K562 (cell line): Measurements from ENCODE around the gene FAM114A1. TPM values are rescaled to one million over a fixed set of nuclear protein-coding genes. Genes with fewer than 3 reads are reported as not detected.

Source experiments
- BRCA1 ChIP-seq, 2 experiments: fragments of 450-650 bp in 1 of 2; sonication (generic) in 1 of 2; formaldehyde crosslinking in 1 of 2; IDR thresholded peaks; 2 replicates each; pipeline versions ENCODE4 v1.5.0 to v1.6.1; 2017 to 2020; ENCODE audit warnings: mild to moderate bottlenecking in 1 of 2, missing genetic modification reagents in 1 of 2
- C11orf30 ChIP-seq: fragments of 450-650 bp; IDR thresholded peaks from 2 replicates; pipeline ENCODE4 v1.6.1; 2016; ENCODE audit warnings: low read depth, mild to moderate bottlenecking
- CHD2 ChIP-seq: IDR thresholded peaks from 2 replicates; pipeline ENCODE4 v1.6.1; 2011; ENCODE audit warnings: low read depth, low read length
- EZH2 ChIP-seq: IDR thresholded peaks from 2 replicates; pipeline ENCODE4 v1.6.1; 2012; ENCODE audit warnings: low read depth, mild to moderate bottlenecking, inconsistent platforms, low read length, borderline replicate concordance
- FOXP1 ChIP-seq: sonication (generic); formaldehyde crosslinking; IDR thresholded peaks from 2 replicates; pipeline ENCODE4 v1.8.0; 2022; ENCODE audit warnings: mild to moderate bottlenecking, missing genetic modification reagents
- HDGF ChIP-seq: fragments of 450-650 bp; IDR thresholded peaks from 2 replicates; pipeline ENCODE4 v1.6.1; 2016
- PCBP1 ChIP-seq: fragments of 200-400 bp; formaldehyde crosslinking; IDR thresholded peaks from 2 replicates; pipeline ENCODE4 v1.6.1; 2018; ENCODE audit warnings: mild to moderate bottlenecking, low read depth, low read length; ENCODE audit not compliant: poor library complexity, severe bottlenecking
- PML ChIP-seq: IDR thresholded peaks from 2 replicates; pipeline ENCODE4 v1.6.1; 2012; ENCODE audit warnings: low read length, inconsistent platforms
- RFX7 ChIP-seq: fragments of 250-450 bp; sonication (Bioruptor Pico); IDR thresholded peaks from 2 replicates; pipeline ENCODE4 v1.5.1; 2021; ENCODE audit warnings: mild to moderate bottlenecking
- TAL1 ChIP-seq: fragments of 450-650 bp; IDR thresholded peaks from 2 replicates; pipeline ENCODE4 v1.6.1; 2016; ENCODE audit warnings: mild to moderate bottlenecking
- TCFL5 ChIP-seq: fragments of 250-450 bp; sonication (Bioruptor Pico); conservative IDR thresholded peaks from 2 replicates; pipeline ENCODE4 v1.6.1; 2021; ENCODE audit warnings: mild to moderate bottlenecking, moderate library complexity, matching md5 sums
- ZSCAN29 ChIP-seq: fragments of 450-650 bp; IDR thresholded peaks from 2 replicates; pipeline ENCODE4 v1.6.1; 2017
- polyA plus RNA-seq, 8 experiments: library from polyadenylated mRNA; depleted of rRNA in 4 of 8; stranded (reverse) in 5 of 8; unstranded in 3 of 8; fragments of >200 nt; fragmentation: Nextera tagmentation in 2 of 8; fragmentation: Illumina TruSeq in 1 of 8; extraction: Ambion mirVana in 2 of 8; extraction: Trizol in 1 of 8; gene quantifications; 2 replicates each; pipeline versions ENCODE4 v1.2.1 to v1.2.3, GENCODE V29; 2011 to 2014; ENCODE audit warnings: inconsistent platforms in 1 of 8, missing spikeins in 1 of 8
- total RNA-seq, 7 experiments: library from RNA; depleted of rRNA in 6 of 7; stranded (reverse); fragments of >200 nt in 6 of 7; fragmentation: Illumina TruSeq in 2 of 7; extraction: Trizol in 2 of 7; gene quantifications; 2 replicates each; pipeline versions ENCODE4 v1.2.1 to v1.2.3, GENCODE V29; 2011 to 2021; ENCODE audit warnings: low replicate concordance in 1 of 7
- TF ChIP-seq, protein P1 (sequence below): fragments of 250-450 bp; sonication (Bioruptor Pico); IDR thresholded peaks from 2 replicates; pipeline ENCODE4 v1.8.0; 2021; ENCODE audit warnings: mild to moderate bottlenecking, moderate library complexity
- TF ChIP-seq, protein P2 (sequence below): IDR thresholded peaks from 3 replicates; pipeline ENCODE4 v1.6.1; 2011; ENCODE audit warnings: borderline replicate concordance, mild to moderate bottlenecking; ENCODE audit not compliant: insufficient read length, insufficient read depth
- TF ChIP-seq, protein P3 (sequence below): fragments of 250-450 bp; sonication (Bioruptor Pico); IDR thresholded peaks from 2 replicates; pipeline ENCODE4 v1.8.0; 2021; ENCODE audit warnings: moderate library complexity, mild to moderate bottlenecking, inconsistent platforms
- TF ChIP-seq, protein P4 (sequence below): sonication (generic); formaldehyde crosslinking; IDR thresholded peaks from 2 replicates; pipeline ENCODE4 v1.4.0; 2020; ENCODE audit warnings: mild to moderate bottlenecking, missing genetic modification reagents
- TF ChIP-seq, protein P5 (sequence below): fragments of 450-650 bp; formaldehyde crosslinking; IDR thresholded peaks from 2 replicates; pipeline ENCODE4 v1.4.0; 2020; ENCODE audit warnings: mild to moderate bottlenecking, moderate library complexity
- TF ChIP-seq, protein P6 (sequence below): sonication (generic); formaldehyde crosslinking; IDR thresholded peaks from 2 replicates; pipeline ENCODE4 v1.8.0; 2022; ENCODE audit warnings: missing genetic modification reagents, mild to moderate bottlenecking, borderline replicate concordance
- TF ChIP-seq, protein P7 (sequence below): fragments of 450-650 bp; formaldehyde crosslinking; IDR thresholded peaks from 2 replicates; pipeline ENCODE4 v1.4.0; 2020; ENCODE audit warnings: mild to moderate bottlenecking, moderate library complexity

The FAM114A1 gene
- total and polyA plus RNA-seq, 9 of the 15 experiments (the other 6 are each of a cell fraction or from before 2014, with no cell fraction given) = 1.8 to 12.0 (median 4.3) TPM

DNA sequence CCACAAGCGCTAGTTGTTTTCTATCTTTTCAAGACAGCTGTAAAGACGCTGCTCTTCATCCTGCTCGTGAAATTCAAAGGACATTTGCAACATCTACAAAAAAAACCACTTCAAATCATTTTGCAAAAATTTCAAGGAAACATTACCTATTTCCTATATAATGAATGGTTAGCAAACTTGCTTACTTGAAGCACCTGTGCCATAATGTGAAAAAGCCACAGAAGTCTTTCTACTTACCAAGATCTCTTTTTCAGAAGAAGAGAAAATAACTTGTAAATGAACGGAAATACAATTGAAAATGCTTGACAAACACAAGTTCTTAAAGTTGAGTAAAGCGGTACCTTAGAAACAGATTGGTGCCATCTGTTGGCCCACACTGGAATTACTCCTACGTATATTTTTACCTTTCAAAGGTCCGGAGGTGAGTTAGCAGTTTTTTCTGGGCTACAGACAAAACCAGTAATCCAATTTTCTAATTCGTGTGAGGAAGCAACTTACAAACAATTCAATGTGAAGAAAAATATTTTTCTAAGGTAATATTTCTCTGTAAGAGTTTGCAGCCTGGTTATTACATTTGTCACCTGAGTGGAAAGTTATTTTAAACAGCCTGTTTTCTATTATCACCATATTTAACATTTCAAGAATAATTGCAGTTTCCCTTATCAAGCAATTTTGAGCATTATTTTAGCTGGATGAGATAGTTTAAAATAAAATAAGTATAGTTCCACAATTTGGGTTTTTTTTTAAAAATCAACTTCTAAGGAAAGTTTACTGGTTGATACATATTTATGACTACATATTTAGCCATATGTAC, 10.9 kb upstream of the FAM114A1 start, which contains the start of gene TLR6 (continued):
- TF ChIP-seq, protein P1, sequence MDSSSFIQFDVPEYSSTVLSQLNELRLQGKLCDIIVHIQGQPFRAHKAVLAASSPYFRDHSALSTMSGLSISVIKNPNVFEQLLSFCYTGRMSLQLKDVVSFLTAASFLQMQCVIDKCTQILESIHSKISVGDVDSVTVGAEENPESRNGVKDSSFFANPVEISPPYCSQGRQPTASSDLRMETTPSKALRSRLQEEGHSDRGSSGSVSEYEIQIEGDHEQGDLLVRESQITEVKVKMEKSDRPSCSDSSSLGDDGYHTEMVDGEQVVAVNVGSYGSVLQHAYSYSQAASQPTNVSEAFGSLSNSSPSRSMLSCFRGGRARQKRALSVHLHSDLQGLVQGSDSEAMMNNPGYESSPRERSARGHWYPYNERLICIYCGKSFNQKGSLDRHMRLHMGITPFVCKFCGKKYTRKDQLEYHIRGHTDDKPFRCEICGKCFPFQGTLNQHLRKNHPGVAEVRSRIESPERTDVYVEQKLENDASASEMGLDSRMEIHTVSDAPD = no peak
- TF ChIP-seq PML = no peak
- no peak for TF ChIP-seq EZH2
- no peak for TF ChIP-seq PCBP1
- TF ChIP-seq TCFL5 (CRISPR knock-in tag) = no peak
- TF ChIP-seq, protein P2, sequence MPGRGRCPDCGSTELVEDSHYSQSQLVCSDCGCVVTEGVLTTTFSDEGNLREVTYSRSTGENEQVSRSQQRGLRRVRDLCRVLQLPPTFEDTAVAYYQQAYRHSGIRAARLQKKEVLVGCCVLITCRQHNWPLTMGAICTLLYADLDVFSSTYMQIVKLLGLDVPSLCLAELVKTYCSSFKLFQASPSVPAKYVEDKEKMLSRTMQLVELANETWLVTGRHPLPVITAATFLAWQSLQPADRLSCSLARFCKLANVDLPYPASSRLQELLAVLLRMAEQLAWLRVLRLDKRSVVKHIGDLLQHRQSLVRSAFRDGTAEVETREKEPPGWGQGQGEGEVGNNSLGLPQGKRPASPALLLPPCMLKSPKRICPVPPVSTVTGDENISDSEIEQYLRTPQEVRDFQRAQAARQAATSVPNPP = no peak
- TF ChIP-seq, protein P3, sequence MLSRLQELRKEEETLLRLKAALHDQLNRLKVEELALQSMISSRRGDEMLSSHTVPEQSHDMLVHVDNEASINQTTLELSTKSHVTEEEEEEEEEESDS = no peak
- no peak for TF ChIP-seq RFX7 (CRISPR knock-in tag)
- TF ChIP-seq, protein P4, sequence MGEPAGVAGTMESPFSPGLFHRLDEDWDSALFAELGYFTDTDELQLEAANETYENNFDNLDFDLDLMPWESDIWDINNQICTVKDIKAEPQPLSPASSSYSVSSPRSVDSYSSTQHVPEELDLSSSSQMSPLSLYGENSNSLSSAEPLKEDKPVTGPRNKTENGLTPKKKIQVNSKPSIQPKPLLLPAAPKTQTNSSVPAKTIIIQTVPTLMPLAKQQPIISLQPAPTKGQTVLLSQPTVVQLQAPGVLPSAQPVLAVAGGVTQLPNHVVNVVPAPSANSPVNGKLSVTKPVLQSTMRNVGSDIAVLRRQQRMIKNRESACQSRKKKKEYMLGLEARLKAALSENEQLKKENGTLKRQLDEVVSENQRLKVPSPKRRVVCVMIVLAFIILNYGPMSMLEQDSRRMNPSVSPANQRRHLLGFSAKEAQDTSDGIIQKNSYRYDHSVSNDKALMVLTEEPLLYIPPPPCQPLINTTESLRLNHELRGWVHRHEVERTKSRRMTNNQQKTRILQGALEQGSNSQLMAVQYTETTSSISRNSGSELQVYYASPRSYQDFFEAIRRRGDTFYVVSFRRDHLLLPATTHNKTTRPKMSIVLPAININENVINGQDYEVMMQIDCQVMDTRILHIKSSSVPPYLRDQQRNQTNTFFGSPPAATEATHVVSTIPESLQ (CRISPR knock-in tag) = no peak
- peak; percentile 94 for TF ChIP-seq C11orf30
- TF ChIP-seq, protein P5, sequence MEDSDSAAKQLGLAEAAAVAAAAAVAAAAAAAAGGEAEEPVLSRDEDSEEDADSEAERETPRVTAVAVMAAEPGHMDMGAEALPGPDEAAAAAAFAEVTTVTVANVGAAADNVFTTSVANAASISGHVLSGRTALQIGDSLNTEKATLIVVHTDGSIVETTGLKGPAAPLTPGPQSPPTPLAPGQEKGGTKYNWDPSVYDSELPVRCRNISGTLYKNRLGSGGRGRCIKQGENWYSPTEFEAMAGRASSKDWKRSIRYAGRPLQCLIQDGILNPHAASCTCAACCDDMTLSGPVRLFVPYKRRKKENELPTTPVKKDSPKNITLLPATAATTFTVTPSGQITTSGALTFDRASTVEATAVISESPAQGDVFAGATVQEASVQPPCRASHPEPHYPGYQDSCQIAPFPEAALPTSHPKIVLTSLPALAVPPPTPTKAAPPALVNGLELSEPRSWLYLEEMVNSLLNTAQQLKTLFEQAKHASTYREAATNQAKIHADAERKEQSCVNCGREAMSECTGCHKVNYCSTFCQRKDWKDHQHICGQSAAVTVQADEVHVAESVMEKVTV (CRISPR knock-in tag) = no peak; the same call in 1 of the 2 replicates
- no peak for TF ChIP-seq ZSCAN29
- TF ChIP-seq HDGF = no peak
- no peak for TF ChIP-seq BRCA1 (IDR thresholded peaks at IDR 0.05)
- no peak for TF ChIP-seq BRCA1 (CRISPR knock-in tag; IDR thresholded peaks at IDR 0.05)
- no peak for TF ChIP-seq CHD2
- TF ChIP-seq, protein P6, sequence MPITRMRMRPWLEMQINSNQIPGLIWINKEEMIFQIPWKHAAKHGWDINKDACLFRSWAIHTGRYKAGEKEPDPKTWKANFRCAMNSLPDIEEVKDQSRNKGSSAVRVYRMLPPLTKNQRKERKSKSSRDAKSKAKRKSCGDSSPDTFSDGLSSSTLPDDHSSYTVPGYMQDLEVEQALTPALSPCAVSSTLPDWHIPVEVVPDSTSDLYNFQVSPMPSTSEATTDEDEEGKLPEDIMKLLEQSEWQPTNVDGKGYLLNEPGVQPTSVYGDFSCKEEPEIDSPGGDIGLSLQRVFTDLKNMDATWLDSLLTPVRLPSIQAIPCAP (CRISPR knock-in tag) = no peak
- TF ChIP-seq FOXP1 (CRISPR knock-in tag) = no peak
- TF ChIP-seq, protein P7, sequence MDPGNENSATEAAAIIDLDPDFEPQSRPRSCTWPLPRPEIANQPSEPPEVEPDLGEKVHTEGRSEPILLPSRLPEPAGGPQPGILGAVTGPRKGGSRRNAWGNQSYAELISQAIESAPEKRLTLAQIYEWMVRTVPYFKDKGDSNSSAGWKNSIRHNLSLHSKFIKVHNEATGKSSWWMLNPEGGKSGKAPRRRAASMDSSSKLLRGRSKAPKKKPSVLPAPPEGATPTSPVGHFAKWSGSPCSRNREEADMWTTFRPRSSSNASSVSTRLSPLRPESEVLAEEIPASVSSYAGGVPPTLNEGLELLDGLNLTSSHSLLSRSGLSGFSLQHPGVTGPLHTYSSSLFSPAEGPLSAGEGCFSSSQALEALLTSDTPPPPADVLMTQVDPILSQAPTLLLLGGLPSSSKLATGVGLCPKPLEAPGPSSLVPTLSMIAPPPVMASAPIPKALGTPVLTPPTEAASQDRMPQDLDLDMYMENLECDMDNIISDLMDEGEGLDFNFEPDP = no peak
- TF ChIP-seq TAL1 = no peak
